Hematopoietic multipotent progenitor cell (in vitro differentiated cells): ENCODE results near the gene BCAS3. TPM values are rescaled to one million over a fixed set of nuclear protein-coding genes. Genes with fewer than 3 reads are reported as not detected.
"Not testable (repeated sequence)": the region's sequence is repeated elsewhere in the genome, so short reads cannot be mapped to it uniquely, and the experiment has no call there.

Experiments
- DNase-seq, 3 donors: peaks; one replicate each; pipeline ENCODE4 v3.0.0-alpha.2; 2011 to 2015; ENCODE audit warnings: low read depth in 2 of 3, low spot score in 2 of 3
- total RNA-seq: library from RNA; depleted of rRNA; stranded (reverse); fragments of >200 nt; gene quantifications from one replicate; pipeline ENCODE4 v1.2.3, GENCODE V29; 2012

The BCAS3 gene
- total RNA-seq, 1 donor: 50.6 TPM

- no peak for DNase-seq
These were observed 743.2 kb downstream of the BCAS3 start for GRCh38 chr17:61420745-61421398.

DNA sequence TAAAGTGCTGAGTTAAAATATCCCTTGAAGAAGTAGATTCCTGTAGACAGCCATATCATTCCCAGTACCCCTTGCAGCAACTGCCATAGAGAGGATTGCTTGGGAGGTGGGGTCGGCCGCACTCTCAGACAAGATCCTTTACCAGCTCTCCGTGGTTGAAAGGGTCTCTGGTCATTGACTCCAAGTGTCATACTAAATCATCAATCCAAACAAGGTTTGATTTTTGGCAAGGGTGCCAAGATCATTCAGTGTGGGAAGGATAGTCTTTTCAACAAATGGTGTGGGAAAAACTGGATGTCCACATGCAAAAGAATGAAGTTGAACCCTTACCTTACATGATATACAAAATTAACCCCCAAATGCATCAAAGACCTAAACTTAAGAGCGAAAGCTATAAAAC lies 743.8 kb downstream of the BCAS3 start:
- no peak for DNase-seq

- DNase-seq: no peak
These were observed 744.6 kb downstream of the BCAS3 start for GRCh38 chr17:61422116-61422799.

GRCh38 chr17:61422869-61423268 lies 745.2 kb downstream of the BCAS3 start:
- DNase-seq: no peak

- DNase-seq: no peak
These were observed 746.5 kb downstream of the BCAS3 start for GRCh38 chr17:61423967-61424649.

- DNase-seq: no peak
These were observed 748.2 kb downstream of the BCAS3 start for GRCh38 chr17:61425682-61426481.

DNA sequence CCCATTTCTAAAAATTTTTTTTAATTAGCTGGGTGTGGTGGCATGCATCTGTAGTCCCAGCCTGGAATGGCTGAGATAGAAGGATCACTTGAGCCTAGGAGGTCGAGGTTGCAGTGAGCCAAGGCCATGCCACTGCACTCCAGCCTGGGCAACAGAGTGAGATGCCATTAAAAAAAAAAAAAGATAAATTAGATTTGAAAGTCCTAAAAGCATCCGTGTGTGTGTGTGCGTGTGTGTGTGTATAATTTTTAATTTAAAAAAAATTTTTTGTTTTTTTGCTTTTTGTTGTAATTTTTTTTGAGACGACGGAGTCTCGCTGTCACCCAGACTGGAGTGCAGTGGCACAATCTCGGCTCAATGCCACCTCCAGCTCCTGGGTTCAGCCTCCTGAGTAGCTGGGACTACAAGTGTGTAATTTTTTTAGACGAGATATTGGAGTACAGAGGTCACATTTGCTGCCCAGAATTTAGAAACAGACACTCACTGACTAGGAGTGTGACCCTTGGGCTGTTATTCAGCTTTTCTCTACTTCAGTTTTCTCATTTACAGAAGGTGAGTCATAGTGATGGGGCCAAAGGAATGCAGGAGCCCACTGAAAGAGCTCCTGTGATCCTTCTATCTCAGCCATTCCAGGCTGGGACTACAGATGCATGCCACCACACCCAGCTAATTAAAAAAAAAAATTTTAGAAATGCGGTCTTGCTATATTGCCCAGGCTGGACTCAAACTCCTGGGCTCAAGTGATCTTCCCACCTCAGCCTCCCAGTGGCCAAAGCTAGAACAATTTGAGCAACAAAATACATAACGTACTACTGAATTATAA lies 749.0 kb downstream of the BCAS3 start:
- DNase-seq: no peak

DNA sequence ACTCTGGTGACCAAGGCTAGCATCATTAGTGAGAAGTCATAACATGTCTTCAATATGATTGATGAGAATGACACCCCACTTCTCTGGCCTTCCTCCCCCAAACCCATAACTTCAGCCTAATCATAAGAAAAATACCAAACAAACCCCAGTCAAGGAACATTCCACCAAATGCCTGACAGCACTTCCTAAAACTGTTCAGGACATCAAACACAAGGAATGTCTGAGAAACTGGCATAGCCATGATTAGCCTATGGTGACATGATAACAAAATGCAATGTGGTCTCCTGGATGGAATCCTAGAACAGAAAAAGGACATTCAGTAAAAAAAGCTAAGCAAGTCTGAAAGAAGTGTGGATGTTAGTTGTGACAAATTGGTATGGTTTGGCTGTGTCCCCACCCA lies 749.9 kb downstream of the BCAS3 start:
- DNase-seq: no peak

DNA sequence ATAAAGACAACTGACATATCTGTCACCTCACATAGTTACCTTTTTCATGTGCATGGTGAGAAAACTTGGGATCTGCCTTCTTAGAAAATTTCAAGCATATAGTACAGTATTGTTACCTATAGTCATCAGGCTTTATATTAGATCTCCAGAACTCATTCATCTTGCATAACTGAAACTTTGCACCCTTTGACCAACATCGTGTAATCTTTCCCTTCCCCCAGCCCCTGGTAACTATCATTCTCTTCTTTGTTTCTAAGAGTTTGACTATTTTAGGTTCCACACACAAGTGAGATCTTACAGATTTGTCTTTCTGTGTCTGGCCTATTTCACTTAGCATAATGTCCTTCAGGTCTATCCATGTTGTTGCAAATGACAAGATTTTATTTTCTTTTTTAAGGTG lies 751.6 kb downstream of the BCAS3 start:
- no peak for DNase-seq

DNA sequence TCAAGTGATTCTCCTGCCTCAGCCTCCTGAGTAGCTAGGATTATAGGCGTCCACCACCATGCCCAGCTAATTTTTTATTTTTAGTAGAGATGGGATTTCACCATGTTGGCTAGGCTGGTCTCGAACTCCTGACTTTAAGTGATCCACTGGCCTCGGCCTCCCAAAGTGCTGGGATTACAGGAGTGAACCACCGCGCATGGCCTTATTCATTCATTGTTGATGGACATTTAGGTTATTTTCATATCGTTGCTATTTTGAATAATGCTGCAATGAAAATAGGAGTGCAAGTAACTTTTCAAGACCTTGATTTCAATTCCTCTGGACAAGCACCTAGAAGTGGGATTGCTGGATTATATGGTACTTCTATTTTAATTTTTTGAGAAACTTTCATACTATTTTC lies 752.2 kb downstream of the BCAS3 start:
- DNase-seq: not testable (repeated sequence)

DNA sequence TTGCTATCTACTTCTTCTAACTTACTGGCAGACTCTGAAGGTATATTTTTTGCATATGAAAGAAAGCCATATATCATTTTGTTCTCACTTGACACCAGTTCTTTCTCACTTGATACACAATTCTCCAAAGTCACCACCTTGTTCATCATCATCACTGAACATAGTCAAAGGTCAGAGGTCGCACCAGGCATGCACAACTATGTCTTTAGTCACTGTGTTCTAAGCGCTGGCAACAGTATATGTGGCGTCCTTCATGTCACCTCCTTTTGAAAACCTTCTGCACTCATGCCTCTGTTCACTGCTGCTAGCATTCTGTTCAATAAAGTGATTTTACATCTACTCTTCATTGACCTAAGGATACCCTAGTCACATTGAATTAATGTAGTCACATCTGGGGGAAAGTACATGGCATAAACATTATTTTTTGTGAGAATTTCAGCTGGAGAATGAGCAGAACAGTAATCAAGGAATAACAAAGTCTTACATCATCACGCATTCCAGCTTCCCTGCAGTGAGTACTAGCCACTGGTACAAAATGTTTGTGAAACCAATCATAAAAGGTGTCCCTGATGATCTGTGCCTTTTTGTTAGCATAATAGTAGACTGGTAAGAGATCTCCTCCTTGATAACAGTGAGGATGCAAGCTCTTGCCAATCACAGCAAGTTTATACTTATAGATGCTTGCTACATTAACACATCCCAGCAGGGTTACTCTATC lies 754.1 kb downstream of the BCAS3 start:
- DNase-seq: no peak

GRCh38 chr17:61436273-61436672 lies 758.6 kb downstream of the BCAS3 start:
- DNase-seq: no peak

DNA sequence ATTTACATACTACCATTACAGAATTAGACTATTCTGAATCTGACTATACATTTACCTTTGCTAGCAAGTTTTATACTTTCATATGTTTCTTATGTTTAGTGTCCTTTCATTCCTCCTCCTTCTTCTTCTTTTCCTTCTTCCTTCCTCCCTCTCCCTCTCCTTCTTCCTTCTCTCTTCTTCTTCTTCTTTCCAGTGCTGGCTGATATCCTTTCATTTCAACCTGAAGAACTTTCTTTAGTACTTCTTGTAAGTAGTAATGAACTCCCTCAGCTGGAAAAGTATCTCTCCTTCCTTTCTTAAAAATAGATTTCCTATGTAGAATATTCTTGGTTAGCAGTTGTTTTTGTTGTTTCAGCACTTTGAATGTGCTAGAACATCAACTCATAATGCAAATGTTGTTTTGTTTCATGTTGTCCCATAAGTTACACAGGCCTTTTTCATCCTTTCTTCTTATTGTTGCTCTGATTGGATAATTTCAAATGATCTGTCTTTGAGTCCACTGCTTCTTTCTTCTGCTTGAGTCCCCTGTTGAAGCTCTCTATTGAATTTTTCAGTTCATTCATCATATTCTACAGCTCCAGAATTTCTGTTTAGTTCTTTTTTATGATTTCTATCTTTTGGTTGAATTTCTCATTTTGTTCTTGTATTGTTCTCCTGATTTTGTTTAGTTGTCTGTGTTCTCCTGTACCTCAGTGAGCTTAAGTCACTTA lies 759.5 kb downstream of the BCAS3 start:
- DNase-seq: no peak

DNA sequence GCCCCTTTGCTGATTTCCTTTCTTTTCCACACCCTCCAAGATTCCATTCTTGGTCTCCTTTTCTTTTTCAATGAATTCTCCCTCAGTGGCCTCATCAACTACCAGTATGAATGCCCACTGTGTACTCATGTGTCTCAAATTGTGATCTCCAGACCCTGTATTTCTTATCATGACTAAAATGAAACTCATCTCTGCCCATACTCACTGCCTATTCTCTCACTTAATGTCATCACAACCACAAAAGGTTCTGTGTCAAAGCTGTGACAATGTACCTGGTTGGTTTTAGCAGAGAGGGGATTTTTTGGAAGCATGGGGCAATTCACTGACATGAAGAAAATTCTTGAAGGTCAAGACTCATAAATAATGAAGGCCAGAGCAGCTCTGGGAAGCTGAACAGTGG lies 763.0 kb downstream of the BCAS3 start:
- no peak for DNase-seq

GRCh38 chr17:61441507-61441906 lies 763.9 kb downstream of the BCAS3 start:
- DNase-seq: not testable (repeated sequence)

- no peak for DNase-seq
These were observed 764.6 kb downstream of the BCAS3 start for GRCh38 chr17:61442136-61442775.
